HCT116 (cell line): ENCODE data around the gene TTC23L. TPM values are rescaled to one million over a fixed set of nuclear protein-coding genes. Genes with fewer than 3 reads are reported as not detected.

Experiments used
- ATAC-seq: fragments of 200-7000 bp; cut with Tn5 transposase; 2 replicates; pipeline ENCODE4 v1.9.1; 2020; ENCODE audit warnings: mild to moderate bottlenecking, moderate library complexity
- BruUV-seq: library from RNA; stranded (reverse); fragments of 400-500 nt; replicated peaks from 2 replicates; lab custom pipeline; 2021; lab: Mats Ljungman, UMichigan
- CTCF ChIA-PET: fragments of 300-600 bp; sonication (Branson Sonifier 250); formaldehyde crosslinking; loops from one replicate; lab custom pipeline; 2021; ENCODE audit warnings: antibody characterized with exemption; lab: Charles Lee
- POLR2A ChIA-PET: fragments of 300-600, 350-600 bp; sonication (Branson Sonifier 250); formaldehyde crosslinking; loops from one replicate; lab custom pipeline; 2021; ENCODE audit warnings: antibody characterized with exemption; lab: Charles Lee
- RAD21 ChIA-PET, 2 experiments: fragments of 300-600 bp; sonication (Branson Sonifier 250); formaldehyde crosslinking; loops; one replicate each; lab custom pipeline; 2023; ENCODE audit warnings: low total read pairs in 2 of 2; ENCODE audit not compliant: uncharacterized antibody in 2 of 2, unreplicated experiment in 2 of 2, low non-redundant PET in 1 of 2; lab: Charles Lee
- DNase-seq: peaks from one replicate; pipeline ENCODE4 v3.0.0-alpha.2; 2010; ENCODE audit warnings: low read depth, low spot score
- H2AFZ ChIP-seq: fragments of 200-600 bp; shearing (Covaris generic), sonication (generic); 2 replicates; pipeline ENCODE4 v1.6.1; 2017; ENCODE audit warnings: low read depth, mixed run types, mixed read lengths, antibody characterized with exemption, low read length; ENCODE audit not compliant: poor library complexity, severe bottlenecking
- H3K27ac ChIP-seq: 2 replicates; pipeline ENCODE4 v1.5.1; 2012; ENCODE audit warnings: low read depth, low read length
- H3K27me3 ChIP-seq: fragments of 200-600 bp; sonication (generic); 2 replicates; pipeline ENCODE4 v1.6.1; 2016; ENCODE audit warnings: mixed run types, low read length, mixed read lengths; ENCODE audit not compliant: insufficient read depth
- H3K36me3 ChIP-seq, 2 experiments: fragments of 200-500 bp in 1 of 2; fragments of 200-600 bp in 1 of 2; sonication (Bioruptor generic) in 1 of 2; sonication (generic) in 1 of 2; 2 replicates each; pipeline versions ENCODE4 v1.5.1 to v1.6.1; 2014 to 2016; ENCODE audit warnings: low read length in 2 of 2, inconsistent platforms in 1 of 2, mixed read lengths in 1 of 2, mixed run types in 1 of 2; ENCODE audit not compliant: insufficient read depth in 2 of 2, control insufficient read depth in 1 of 2
- H3K4me1 ChIP-seq, 2 experiments: fragments of 200-600 bp in 1 of 2; sonication (generic) in 1 of 2; 2 replicates each; pipeline versions ENCODE4 v1.5.1 to v1.6.1; 2012 to 2017; ENCODE audit warnings: low read length in 2 of 2, inconsistent platforms in 1 of 2, mild to moderate bottlenecking in 1 of 2, mixed read lengths in 1 of 2, mixed run types in 1 of 2, moderate library complexity in 1 of 2; ENCODE audit not compliant: insufficient read depth in 2 of 2, control insufficient read depth in 1 of 2
- H3K4me2 ChIP-seq: fragments of 200-600 bp; sonication (generic); 2 replicates; pipeline ENCODE4 v1.6.1; 2017; ENCODE audit warnings: mixed run types, low read length, mixed read lengths
- H3K4me3 ChIP-seq, 2 experiments: fragments of 200-600 bp in 1 of 2; sonication (generic) in 1 of 2; replicated peaks in 1 of 2; 2 replicates each; pipeline ENCODE4 v1.5.1; 2011 to 2016; ENCODE audit warnings: low read length in 2 of 2, control low read depth in 1 of 2, low read depth in 1 of 2, mild to moderate bottlenecking in 1 of 2, mixed read lengths in 1 of 2, mixed run types in 1 of 2
- H3K79me2 ChIP-seq: fragments of 200-600 bp; sonication (generic); 2 replicates; pipeline ENCODE4 v1.6.1; 2017; ENCODE audit warnings: mild to moderate bottlenecking, mixed run types, low read length, moderate library complexity, mixed read lengths; ENCODE audit not compliant: insufficient read depth
- H3K9ac ChIP-seq: fragments of 200-600 bp; sonication (generic); 2 replicates; pipeline ENCODE4 v1.6.1; 2016; ENCODE audit warnings: low read length, mixed read lengths
- H3K9me2 ChIP-seq: fragments of 200-600 bp; sonication (generic), shearing (Covaris generic); 2 replicates; pipeline ENCODE4 v1.6.1; 2017; ENCODE audit warnings: mixed run types, mild to moderate bottlenecking, moderate library complexity; ENCODE audit not compliant: insufficient read depth
- H3K9me3 ChIP-seq, 2 experiments: fragments of 200-500 bp in 1 of 2; fragments of 200-600 bp in 1 of 2; sonication (Bioruptor generic) in 1 of 2; sonication (generic) in 1 of 2; 2 replicates each; pipeline ENCODE4 v1.6.1; 2014 to 2017; ENCODE audit warnings: low read length in 2 of 2, mixed read lengths in 2 of 2, inconsistent platforms in 1 of 2, low read depth in 1 of 2, mild to moderate bottlenecking in 1 of 2, mixed run types in 1 of 2, moderate library complexity in 1 of 2; ENCODE audit not compliant: control insufficient read depth in 1 of 2, insufficient read depth in 1 of 2
- H4K20me1 ChIP-seq: fragments of 200-600 bp; sonication (generic), shearing (Covaris generic); 2 replicates; pipeline ENCODE4 v1.6.1; 2017; ENCODE audit warnings: mixed run types, mild to moderate bottlenecking, moderate library complexity; ENCODE audit not compliant: insufficient read depth
- EGR1 ChIP-seq: IDR thresholded peaks from 2 replicates; pipeline ENCODE4 v1.6.1; 2012; ENCODE audit warnings: low read depth
- EZH2phosphoT487 ChIP-seq: fragments of 200-600 bp; IDR thresholded peaks from 2 replicates; pipeline ENCODE4 v1.6.1; 2018; ENCODE audit warnings: antibody characterized with exemption, borderline replicate concordance
- POLR2AphosphoS5 ChIP-seq: IDR thresholded peaks from 2 replicates; pipeline ENCODE4 v1.6.1; 2011; ENCODE audit warnings: mild to moderate bottlenecking, low read depth, low read length, moderate library complexity
- RAD21 ChIP-seq: IDR thresholded peaks from 2 replicates; pipeline ENCODE4 v1.6.1; 2012; ENCODE audit warnings: low read depth, mild to moderate bottlenecking
- SP1 ChIP-seq: IDR thresholded peaks from 2 replicates; pipeline ENCODE4 v1.6.1; 2012; ENCODE audit warnings: low read depth
- ZFX ChIP-seq: fragments of 450-650 bp; IDR thresholded peaks from 2 replicates; pipeline ENCODE4 v1.6.1; 2017
- intact Hi-C: fragments of 100-400 bp; cut with micrococcal nuclease; formaldehyde crosslinking; loops from 2 replicates; pipeline ENCODE4 v1.10.0; 2022
- total RNA-seq: library from RNA; stranded (reverse); gene quantifications from one replicate; pipeline ENCODE4 v1.2.1, GENCODE V29; 2021; ENCODE audit not compliant: unreplicated experiment
- TF ChIP-seq, protein P1 (sequence below), 3 experiments: fragments of 200-600 bp in 1 of 3; sonication (generic) in 1 of 3; IDR thresholded peaks in 2 of 3; conservative IDR thresholded peaks in 1 of 3; 2 replicates each; pipeline ENCODE4 v1.5.1; 2012 to 2017; ENCODE audit warnings: low read depth in 2 of 3, low read length in 2 of 3, antibody characterized with exemption in 1 of 3, borderline replicate concordance in 1 of 3, control low read depth in 1 of 3, mild to moderate bottlenecking in 1 of 3, mixed read lengths in 1 of 3, mixed run types in 1 of 3, moderate library complexity in 1 of 3; ENCODE audit not compliant: insufficient read depth in 1 of 3
- TF ChIP-seq, protein P2 (sequence below): IDR thresholded peaks from 2 replicates; pipeline ENCODE4 v1.6.1; 2011; ENCODE audit warnings: mild to moderate bottlenecking, low read length, moderate library complexity; ENCODE audit not compliant: insufficient replicate concordance; ENCODE audit errors: extremely low read depth

TTC23L gene
- total RNA-seq, 1 experiment from 2014 or later: 1.0 TPM

DNA sequence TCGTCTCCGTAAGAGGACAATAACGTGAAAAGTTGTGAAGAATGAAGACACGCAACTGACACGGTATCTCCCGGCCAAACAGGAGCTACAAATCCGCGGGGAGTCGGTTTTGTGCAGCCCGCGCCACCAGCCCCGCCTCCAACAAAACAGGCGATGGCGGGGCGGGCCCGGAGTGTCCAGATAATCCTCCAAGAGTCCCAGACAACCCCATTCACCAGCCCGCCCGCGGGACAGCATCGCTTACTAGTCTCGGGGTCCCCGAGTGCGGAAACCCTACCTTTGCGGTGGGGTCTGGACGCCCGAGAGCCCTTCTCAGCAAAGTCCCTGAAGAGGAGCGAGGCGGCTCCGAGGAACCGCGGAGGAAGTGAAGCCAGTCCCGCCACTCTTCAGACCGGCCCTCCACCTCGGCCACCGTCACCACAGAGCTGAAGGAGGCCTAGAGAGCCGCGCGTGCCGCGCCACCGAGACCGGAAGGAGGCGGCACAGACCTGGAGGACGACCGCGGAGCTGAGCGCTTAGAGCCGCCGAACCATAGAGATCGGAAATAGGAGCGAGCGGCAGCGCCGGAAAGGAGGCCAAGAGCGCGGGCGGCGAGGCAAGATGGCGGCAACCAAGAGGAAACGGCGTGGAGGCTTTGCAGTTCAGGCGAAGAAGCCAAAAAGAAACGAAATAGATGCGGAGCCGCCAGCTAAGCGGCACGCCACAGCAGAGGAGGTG lies 76.3 kb downstream of the TTC23L start, which contains the start of the genes BRIX1 and RAD1 (continued):
- TF ChIP-seq SP1 (peak; percentile 63), RAD21 (no peak), ZFX (peak; percentile 48; the same call in 1 of the 2 replicates), EGR1 (peak; percentile 85), POLR2AphosphoS5 (peak; percentile 82), EZH2phosphoT487 (no peak)
- TF ChIP-seq, all 23 proteins: peak for 13

DNA sequence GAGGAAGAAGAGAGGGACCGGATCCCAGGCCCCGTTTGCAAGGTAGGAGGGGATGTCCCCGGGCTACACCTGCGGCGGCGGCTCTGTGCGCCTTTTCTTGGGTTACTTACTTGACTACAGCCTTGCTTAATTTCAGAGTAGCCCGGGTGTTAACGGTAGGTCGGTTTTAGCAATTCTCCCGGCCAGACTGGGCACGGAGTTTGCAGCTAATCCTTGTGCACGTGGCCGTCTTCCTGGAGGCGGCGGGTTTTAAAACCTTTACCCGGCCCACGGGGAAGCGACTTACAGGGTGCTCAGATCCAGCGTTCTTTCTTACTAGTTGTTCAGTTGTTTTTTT lies 76.9 kb downstream of the TTC23L start:
- peaks cover 19 to 32% of the 10 kb centered on the region in 2 experiments for H3K36me3 ChIP-seq
- ATAC-seq (peak; percentile 12), DNase-seq (no peak)
- no peaks in the 10 kb centered on the region for H3K27me3 ChIP-seq
- CTCF ChIA-PET: interaction anchor here (1.4 to 1.6 kb wide), 2 partner anchors 9 to 13 kb away, joined by 5 to 6 read pairs; partner anchors contain the start of gene DNAJC21
- TSS peak; percentile 70 for BruUV-seq
- no peaks in the 10 kb centered on the region for H3K9me2 ChIP-seq
- intact Hi-C loops: loop anchor here (1.0 kb wide), 1 partner anchor 13 kb away; the partner anchor contains the start of gene DNAJC21
- H3K4me1 ChIP-seq: peaks cover 15 to 29% of the 10 kb centered on the region in 2 experiments
- RAD21 ChIA-PET: interaction anchor here (0.8 to 1.0 kb wide), 2 partner anchors 14 to 87 kb away, joined by 4 to 6 read pairs; partner anchors contain the start of gene DNAJC21 (in 1 of the 2)
- peak overlapping the region; percentile 97 for H3K9ac ChIP-seq
- H3K27ac ChIP-seq: peak overlapping the region; percentile 81
- POLR2A ChIA-PET: interaction anchor here (0.8 to 1.7 kb wide), 6 partner anchors 8 to 229 kb away, joined by 3 to 26 read pairs (median 4); partner anchors contain the start of genes DNAJC21 and TTC23L
- peaks cover 16% of the 10 kb centered on the region; the same call in 1 of the 2 replicates for H4K20me1 ChIP-seq
- TF ChIP-seq POLR2AphosphoS5: 0 out of 2 replicates have a peak, but pooled peaks have one; percentile 7
- TF ChIP-seq, protein P1, sequence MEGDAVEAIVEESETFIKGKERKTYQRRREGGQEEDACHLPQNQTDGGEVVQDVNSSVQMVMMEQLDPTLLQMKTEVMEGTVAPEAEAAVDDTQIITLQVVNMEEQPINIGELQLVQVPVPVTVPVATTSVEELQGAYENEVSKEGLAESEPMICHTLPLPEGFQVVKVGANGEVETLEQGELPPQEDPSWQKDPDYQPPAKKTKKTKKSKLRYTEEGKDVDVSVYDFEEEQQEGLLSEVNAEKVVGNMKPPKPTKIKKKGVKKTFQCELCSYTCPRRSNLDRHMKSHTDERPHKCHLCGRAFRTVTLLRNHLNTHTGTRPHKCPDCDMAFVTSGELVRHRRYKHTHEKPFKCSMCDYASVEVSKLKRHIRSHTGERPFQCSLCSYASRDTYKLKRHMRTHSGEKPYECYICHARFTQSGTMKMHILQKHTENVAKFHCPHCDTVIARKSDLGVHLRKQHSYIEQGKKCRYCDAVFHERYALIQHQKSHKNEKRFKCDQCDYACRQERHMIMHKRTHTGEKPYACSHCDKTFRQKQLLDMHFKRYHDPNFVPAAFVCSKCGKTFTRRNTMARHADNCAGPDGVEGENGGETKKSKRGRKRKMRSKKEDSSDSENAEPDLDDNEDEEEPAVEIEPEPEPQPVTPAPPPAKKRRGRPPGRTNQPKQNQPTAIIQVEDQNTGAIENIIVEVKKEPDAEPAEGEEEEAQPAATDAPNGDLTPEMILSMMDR (IDR thresholded peaks at IDR 0.05 in 2 of 3, conservative IDR thresholded peaks at IDR 0.05 in 1 of 3; ENCODE audit: borderline replicate concordance in 1 of 3, insufficient read depth in 1 of 3, low read depth in 2 of 3, low read length in 2 of 3): no peak
- TF ChIP-seq, protein P2, sequence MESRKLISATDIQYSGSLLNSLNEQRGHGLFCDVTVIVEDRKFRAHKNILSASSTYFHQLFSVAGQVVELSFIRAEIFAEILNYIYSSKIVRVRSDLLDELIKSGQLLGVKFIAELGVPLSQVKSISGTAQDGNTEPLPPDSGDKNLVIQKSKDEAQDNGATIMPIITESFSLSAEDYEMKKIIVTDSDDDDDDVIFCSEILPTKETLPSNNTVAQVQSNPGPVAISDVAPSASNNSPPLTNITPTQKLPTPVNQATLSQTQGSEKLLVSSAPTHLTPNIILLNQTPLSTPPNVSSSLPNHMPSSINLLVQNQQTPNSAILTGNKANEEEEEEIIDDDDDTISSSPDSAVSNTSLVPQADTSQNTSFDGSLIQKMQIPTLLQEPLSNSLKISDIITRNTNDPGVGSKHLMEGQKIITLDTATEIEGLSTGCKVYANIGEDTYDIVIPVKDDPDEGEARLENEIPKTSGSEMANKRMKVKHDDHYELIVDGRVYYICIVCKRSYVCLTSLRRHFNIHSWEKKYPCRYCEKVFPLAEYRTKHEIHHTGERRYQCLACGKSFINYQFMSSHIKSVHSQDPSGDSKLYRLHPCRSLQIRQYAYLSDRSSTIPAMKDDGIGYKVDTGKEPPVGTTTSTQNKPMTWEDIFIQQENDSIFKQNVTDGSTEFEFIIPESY: no peak
- H2AFZ ChIP-seq: no peak overlapping the region
- H3K4me2 ChIP-seq: peak overlapping the region; percentile 77
- no peaks in the 10 kb centered on the region for H3K9me3 ChIP-seq
- H3K4me3 ChIP-seq: peak overlapping the region; percentile 97 to 99
- peaks cover 95% of the 10 kb centered on the region for H3K79me2 ChIP-seq
